ENCODE measurements around the gene ADGRB2.
A peak's percentile ranks its signal among the peaks of the same experiment; 100 is the strongest.

The ADGRB2 gene

GRCh38 chr1:31781138-31781755 is 17.1 kb upstream of the ADGRB2 start:
- no peak for DNase-seq

GRCh38 chr1:31780632-31781031 is 16.5 kb upstream of the ADGRB2 start:
- no peak for DNase-seq

GRCh38 chr1:31779687-31780086 is 15.5 kb upstream of the ADGRB2 start:
- DNase-seq = no peak

- no peak for DNase-seq
These were observed 14.8 kb upstream of the ADGRB2 start for GRCh38 chr1:31778763-31779488.

GRCh38 chr1:31776516-31776915 is 12.4 kb upstream of the ADGRB2 start:
- no peak for DNase-seq

- no peak for DNase-seq
These were observed 11.9 kb upstream of the ADGRB2 start for GRCh38 chr1:31776032-31776431.

- no peak for DNase-seq
These were observed 11.3 kb upstream of the ADGRB2 start for GRCh38 chr1:31775210-31775999.

GRCh38 chr1:31774495-31774894 is 10.4 kb upstream of the ADGRB2 start:
- DNase-seq = no peak

GRCh38 chr1:31773861-31774260 is 9.7 kb upstream of the ADGRB2 start:
- no peak for DNase-seq

GRCh38 chr1:31772669-31773248 is 8.6 kb upstream of the ADGRB2 start:
- DNase-seq = no peak

- DNase-seq = peak in 1 of 2 donors; percentile 48
These were observed 7.9 kb upstream of the ADGRB2 start for GRCh38 chr1:31771891-31772668.

- no peak for DNase-seq
These were observed 5.7 kb upstream of the ADGRB2 start for GRCh38 chr1:31769720-31770390.

GRCh38 chr1:31768939-31769704 is 5.0 kb upstream of the ADGRB2 start:
- no peak for DNase-seq

- no peak for DNase-seq
These were observed 4.3 kb upstream of the ADGRB2 start for GRCh38 chr1:31768407-31768907.

GRCh38 chr1:31767225-31767624 is 3.1 kb upstream of the ADGRB2 start:
- no peak for DNase-seq

GRCh38 chr1:31765516-31765915 is 1.4 kb upstream of the ADGRB2 start:
- no peak for DNase-seq

- DNase-seq = no peak
These were observed 914 bp upstream of the ADGRB2 start for GRCh38 chr1:31765041-31765467.

GRCh38 chr1:31763671-31764311 is 349 bp downstream of the ADGRB2 start:
- DNase-seq = peak in 1 of 2 donors; percentile 38

GRCh38 chr1:31762726-31763670 is 1.1 kb downstream of the ADGRB2 start:
- peak; percentile 71 to 78 for DNase-seq
